Esophagus (tissue), 2 donors: ENCODE measurements around the gene INPP4B. TPM values are rescaled to one million over a fixed set of nuclear protein-coding genes. Genes with fewer than 3 reads are reported as not detected.

ENCODE experiments used
- H3K27ac ChIP-seq, 2 donors: one replicate each; pipeline ENCODE4 v1.5.1; 2013; ENCODE audit warnings: low read depth in 2 of 2, mild to moderate bottlenecking in 2 of 2, inconsistent platforms in 1 of 2, low read length in 1 of 2, moderate library complexity in 1 of 2
- H3K27me3 ChIP-seq, 2 donors: one replicate each; pipeline ENCODE4 v1.6.1; 2013; ENCODE audit warnings: low read length in 2 of 2, control low read depth in 1 of 2, mild to moderate bottlenecking in 1 of 2; ENCODE audit not compliant: insufficient read depth in 2 of 2, control insufficient read depth in 1 of 2
- H3K36me3 ChIP-seq, 2 donors: one replicate each; pipeline ENCODE4 v1.6.1; 2013; ENCODE audit warnings: low read length in 1 of 2; ENCODE audit not compliant: control insufficient read depth in 2 of 2, insufficient read depth in 2 of 2
- H3K4me1 ChIP-seq, 2 donors: one replicate each; pipeline ENCODE4 v1.6.1; 2013; ENCODE audit warnings: low read length in 1 of 2; ENCODE audit not compliant: control insufficient read depth in 2 of 2, insufficient read depth in 2 of 2
- H3K4me3 ChIP-seq, 2 donors: one replicate each; pipeline ENCODE4 v1.5.1; 2013; ENCODE audit warnings: low read length in 2 of 2, mild to moderate bottlenecking in 2 of 2, low read depth in 1 of 2, moderate library complexity in 1 of 2
- H3K9me3 ChIP-seq, 2 donors: one replicate each; pipeline ENCODE4 v1.6.1; 2013; ENCODE audit warnings: mild to moderate bottlenecking in 2 of 2, low read depth in 1 of 2, low read length in 1 of 2, moderate library complexity in 1 of 2; ENCODE audit not compliant: control insufficient read depth in 2 of 2, insufficient read depth in 1 of 2
- WGBS, 2 donors: extraction: QIAGEN DNeasy Blood & Tissue Kit; methylation state at CpG; one replicate each; pipeline ENCODE4 v1.1.7; 2013; 5-methylcytosine and 5-hydroxymethylcytosine counted together
- polyA plus RNA-seq, 2 donors: library from polyadenylated mRNA; stranded (reverse); fragments of 200-250 nt; gene quantifications; one replicate each; pipeline ENCODE4 v1.2.3, GENCODE V29; 2013
- donor health status: healthy with polysubstance abuse.
- donor health status: Bipolar disorder and iron deficiency.

INPP4B gene
- polyA plus RNA-seq, 2 donors = 2.5 to 4.4 TPM

- Histone ChIP-seq H3K9me3 (no peaks in the 10 kb centered on the region), H3K27ac (no peak overlapping the region), H3K36me3 (no peaks in the 10 kb centered on the region), H3K4me3 (no peak overlapping the region), H3K27me3 (no peaks in the 10 kb centered on the region), H3K4me1 (no peaks in the 10 kb centered on the region)
- 76 to 86% methylated on average over 5 of the region's 5 CpGs for WGBS, 2 donors
These were observed 438.1 kb downstream of the INPP4B start for GRCh38 chr4:142408003-142408441.

- H3K27me3 ChIP-seq = no peaks in the 10 kb centered on the region
- H3K27ac ChIP-seq = no peak overlapping the region
- no peaks in the 10 kb centered on the region for H3K9me3 ChIP-seq
- H3K36me3 ChIP-seq = no peaks in the 10 kb centered on the region
- WGBS, 2 donors = 78 to 84% methylated on average over 2 of the region's 2 CpGs
- no peak overlapping the region for H3K4me3 ChIP-seq
- H3K4me1 ChIP-seq = no peaks in the 10 kb centered on the region
These were observed 438.5 kb downstream of the INPP4B start for GRCh38 chr4:142407596-142407995.

- Histone ChIP-seq H3K36me3 (no peaks in the 10 kb centered on the region), H3K27ac (peak overlapping the region in 1 of 2 donors; percentile 16), H3K4me3 (no peak overlapping the region), H3K4me1 (no peaks in the 10 kb centered on the region), H3K27me3 (no peaks in the 10 kb centered on the region), H3K9me3 (no peaks in the 10 kb centered on the region)
- WGBS, 2 donors = 73 to 76% methylated on average over 7 of the region's 7 CpGs
These were observed 439.1 kb downstream of the INPP4B start for GRCh38 chr4:142406917-142407501.

- no peaks in the 10 kb centered on the region for H3K27me3 ChIP-seq
- H3K27ac ChIP-seq = no peak overlapping the region
- H3K4me1 ChIP-seq = no peaks in the 10 kb centered on the region
- H3K4me3 ChIP-seq = no peak overlapping the region
- WGBS, 2 donors = 46 to 52% methylated on average over 2 of the region's 2 CpGs
- no peaks in the 10 kb centered on the region for H3K36me3 ChIP-seq
- H3K9me3 ChIP-seq = no peaks in the 10 kb centered on the region
These were observed 439.6 kb downstream of the INPP4B start for GRCh38 chr4:142406499-142406835.

- no peaks in the 10 kb centered on the region for H3K4me1 ChIP-seq
- WGBS, 2 donors = 61 to 71% methylated on average over 5 of the region's 5 CpGs
These were observed 440.2 kb downstream of the INPP4B start for GRCh38 chr4:142405695-142406498.

GRCh38 chr4:142405021-142405694 is 440.9 kb downstream of the INPP4B start:
- H3K27ac ChIP-seq = peak overlapping the region; percentile 5 to 73
- H3K27me3 ChIP-seq = no peaks in the 10 kb centered on the region
- H3K36me3 ChIP-seq = no peaks in the 10 kb centered on the region
- H3K4me1 ChIP-seq = no peaks in the 10 kb centered on the region
- WGBS, 2 donors = 1 to 3% methylated on average over 14 of the region's 14 CpGs
- peak overlapping the region; percentile 53 to 55 for H3K4me3 ChIP-seq
- no peaks in the 10 kb centered on the region for H3K9me3 ChIP-seq

More at GRCh38 chr4:142405695-142406498, 440.2 kb downstream of the INPP4B start:
- Histone ChIP-seq H3K36me3 (no peaks in the 10 kb centered on the region), H3K4me3 (no peak overlapping the region), H3K27ac (peak overlapping the region; percentile 5 to 40), H3K9me3 (no peaks in the 10 kb centered on the region), H3K27me3 (no peaks in the 10 kb centered on the region)

GRCh38 chr4:142404191-142404611 is 441.9 kb downstream of the INPP4B start:
- Histone ChIP-seq H3K9me3 (no peaks in the 10 kb centered on the region), H3K4me3 (no peak overlapping the region), H3K4me1 (no peaks in the 10 kb centered on the region), H3K27me3 (no peaks in the 10 kb centered on the region), H3K27ac (no peak overlapping the region), H3K36me3 (no peaks in the 10 kb centered on the region)
- 31 to 41% methylated on average over 3 of the region's 3 CpGs for WGBS, 2 donors

GRCh38 chr4:142402900-142403299 is 443.2 kb downstream of the INPP4B start:
- H3K4me1 ChIP-seq = no peaks in the 10 kb centered on the region
- no peak overlapping the region for H3K4me3 ChIP-seq
- 74 to 75% methylated on average over 2 of the region's 2 CpGs for WGBS, 2 donors
- no peak overlapping the region for H3K27ac ChIP-seq
- no peaks in the 10 kb centered on the region for H3K9me3 ChIP-seq
- H3K36me3 ChIP-seq = no peaks in the 10 kb centered on the region
- no peaks in the 10 kb centered on the region for H3K27me3 ChIP-seq

- H3K4me3 ChIP-seq = no peak overlapping the region
- H3K4me1 ChIP-seq = no peaks in the 10 kb centered on the region
- H3K27ac ChIP-seq = no peak overlapping the region
- 69 to 72% methylated on average over 2 of the region's 2 CpGs for WGBS, 2 donors
- H3K36me3 ChIP-seq = no peaks in the 10 kb centered on the region
- no peaks in the 10 kb centered on the region for H3K27me3 ChIP-seq
- no peaks in the 10 kb centered on the region for H3K9me3 ChIP-seq
These were observed 443.9 kb downstream of the INPP4B start for GRCh38 chr4:142402156-142402555.
